DND-41 (cell line): Measurements from ENCODE around the gene BNC2.

ENCODE experiments used
- ATAC-seq: fragments of 200-7000 bp; cut with Tn5 transposase; 3 replicates; pipeline ENCODE4 v1.9.1; 2021; ENCODE audit warnings: low read depth; ENCODE audit not compliant: insufficient read depth
- DNase-seq: peaks from one replicate; pipeline ENCODE4 v3.0.0-alpha.2; 2020
- H2AFZ ChIP-seq: 2 replicates; pipeline ENCODE4 v1.6.0; 2012; ENCODE audit warnings: low read depth, low read length
- H3K27ac ChIP-seq: 2 replicates; pipeline ENCODE4 v1.5.1; 2012; ENCODE audit warnings: low read length, inconsistent platforms
- H3K27me3 ChIP-seq: fragments of 200-600 bp; sonication (generic); 2 replicates; pipeline ENCODE4 v1.6.0; 2012; ENCODE audit warnings: low read length, mild to moderate bottlenecking, inconsistent platforms; ENCODE audit not compliant: insufficient read depth, poor library complexity
- H3K36me3 ChIP-seq: 2 replicates; pipeline ENCODE4 v1.5.1; 2012; ENCODE audit warnings: low read length, inconsistent platforms; ENCODE audit not compliant: insufficient read depth
- H3K4me1 ChIP-seq: 2 replicates; pipeline ENCODE4 v1.5.1; 2012; ENCODE audit warnings: mild to moderate bottlenecking, low read length; ENCODE audit not compliant: insufficient read depth
- H3K4me2 ChIP-seq: 2 replicates; pipeline ENCODE4 v1.6.0; 2012; ENCODE audit warnings: mild to moderate bottlenecking, moderate library complexity, low read length, inconsistent platforms; ENCODE audit not compliant: insufficient read depth
- H3K4me3 ChIP-seq, 2 experiments: fragments of 200-600 bp in 1 of 2; shearing (Covaris generic) in 1 of 2; 2 replicates each; pipeline ENCODE4 v1.5.1; 2012 to 2016; ENCODE audit warnings: inconsistent platforms in 2 of 2, low read length in 2 of 2, mild to moderate bottlenecking in 2 of 2, low read depth in 1 of 2, moderate library complexity in 1 of 2
- H3K79me2 ChIP-seq: 2 replicates; pipeline ENCODE4 v1.6.0; 2012; ENCODE audit warnings: low read length, inconsistent platforms; ENCODE audit not compliant: insufficient read depth
- H3K9ac ChIP-seq: 2 replicates; pipeline ENCODE4 v1.6.0; 2012; ENCODE audit warnings: low read depth, mild to moderate bottlenecking, inconsistent platforms, low read length, moderate library complexity
- H3K9me3 ChIP-seq: 2 replicates; pipeline ENCODE4 v1.5.1; 2012; ENCODE audit warnings: low read length, moderate library complexity, mild to moderate bottlenecking, inconsistent platforms; ENCODE audit not compliant: insufficient read depth, severe bottlenecking
- H4K20me1 ChIP-seq: 2 replicates; pipeline ENCODE4 v1.6.0; 2012; ENCODE audit warnings: low read length; ENCODE audit not compliant: insufficient read depth
- CTCF ChIP-seq: IDR thresholded peaks from 2 replicates; pipeline ENCODE4 v1.5.1; 2012; ENCODE audit warnings: borderline replicate concordance, low read length, moderate library complexity, mild to moderate bottlenecking; ENCODE audit not compliant: poor library complexity, severe bottlenecking; ENCODE audit errors: extremely low read depth
- EZH2 ChIP-seq: IDR thresholded peaks from 3 replicates; pipeline ENCODE4 v1.6.1; 2012; ENCODE audit warnings: borderline replicate concordance, low read depth, mild to moderate bottlenecking, moderate library complexity, low read length, inconsistent platforms; ENCODE audit not compliant: severe bottlenecking

Gene BNC2

GRCh38 chr9:16637218-16637617 is 233.3 kb downstream of the BNC2 start:
- Histone ChIP-seq H2AFZ (no peak overlapping the region), H4K20me1 (no peaks in the 10 kb centered on the region), H3K9ac (no peak overlapping the region), H3K27me3 (no peaks in the 10 kb centered on the region), H3K79me2 (no peaks in the 10 kb centered on the region), H3K36me3 (no peaks in the 10 kb centered on the region), H3K27ac (no peak overlapping the region; the same call in 1 of the 2 replicates), H3K4me2 (no peak overlapping the region), H3K4me1 (peaks cover 18% of the 10 kb centered on the region), H3K4me3 (no peak overlapping the region), H3K9me3 (no peaks in the 10 kb centered on the region)
- TF ChIP-seq EZH2 (no peak), CTCF (no peak)
- ATAC-seq, result peak; percentile 63; the same call in 2 of the 3 replicates
- no peak for DNase-seq

GRCh38 chr9:16633794-16634193 is 236.7 kb downstream of the BNC2 start:
- Histone ChIP-seq H3K4me3 (no peak overlapping the region), H4K20me1 (no peaks in the 10 kb centered on the region), H3K27ac (no peak overlapping the region), H2AFZ (no peak overlapping the region), H3K9ac (no peak overlapping the region), H3K36me3 (no peaks in the 10 kb centered on the region), H3K4me2 (no peak overlapping the region), H3K9me3 (no peaks in the 10 kb centered on the region), H3K79me2 (no peaks in the 10 kb centered on the region), H3K27me3 (no peaks in the 10 kb centered on the region), H3K4me1 (peaks cover 25% of the 10 kb centered on the region)
- DNase-seq (no peak), ATAC-seq (no peak)
- TF ChIP-seq EZH2, result no peak
- no peak for TF ChIP-seq CTCF

DNA sequence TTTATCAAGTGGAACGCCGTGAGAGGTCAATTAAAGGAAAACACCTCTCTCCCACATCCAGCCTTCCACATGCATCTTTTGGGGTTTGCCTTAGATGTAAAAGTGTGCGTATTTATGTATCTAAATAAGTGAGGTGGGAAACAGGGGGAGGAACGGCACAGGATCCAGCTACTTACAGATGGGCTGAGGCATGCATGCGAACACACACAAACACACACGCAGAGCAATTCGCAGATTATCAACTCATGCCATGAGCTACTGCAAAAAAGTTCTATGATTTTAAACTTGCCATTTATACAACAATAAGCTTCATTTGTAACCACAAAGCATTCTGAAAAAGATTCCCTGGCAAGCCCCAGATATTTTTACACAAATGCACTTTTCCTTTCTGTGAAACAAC is 242.1 kb downstream of the BNC2 start:
- H2AFZ ChIP-seq, result peak overlapping the region; percentile 52; the same call in 1 of the 2 replicates
- H3K27ac ChIP-seq, result peak overlapping the region; percentile 63
- peaks cover 53% of the 10 kb centered on the region for H3K4me1 ChIP-seq
- H3K9ac ChIP-seq, result peak overlapping the region; percentile 19
- no peaks in the 10 kb centered on the region for H3K9me3 ChIP-seq
- DNase-seq (no peak), ATAC-seq (no peak)
- H3K36me3 ChIP-seq, result no peaks in the 10 kb centered on the region
- no peaks in the 10 kb centered on the region for H3K27me3 ChIP-seq
- H3K4me2 ChIP-seq, result peak overlapping the region; percentile 40
- H3K79me2 ChIP-seq, result no peaks in the 10 kb centered on the region
- TF ChIP-seq EZH2, result no peak
- no peak overlapping the region for H3K4me3 ChIP-seq
- H4K20me1 ChIP-seq, result no peaks in the 10 kb centered on the region

DNA sequence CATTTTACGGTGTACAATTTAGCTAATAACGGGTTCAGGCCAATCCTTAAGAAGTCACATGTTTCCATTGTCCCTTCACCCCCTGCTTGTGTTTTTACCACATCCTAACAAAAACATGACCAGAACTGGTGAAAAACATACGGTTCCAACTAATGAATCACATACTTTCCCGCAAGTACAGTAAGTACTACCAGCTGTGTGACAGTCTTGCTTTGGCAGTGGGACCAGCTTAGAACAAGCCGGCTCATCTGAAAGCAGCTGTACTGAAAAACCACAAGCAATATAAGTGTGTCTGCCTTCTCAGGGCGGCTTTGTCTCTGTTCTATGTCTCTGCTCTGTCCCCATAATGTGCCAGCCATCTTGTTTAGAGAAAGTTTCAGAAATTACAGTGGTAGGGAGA is 242.5 kb downstream of the BNC2 start:
- no peaks in the 10 kb centered on the region for H3K27me3 ChIP-seq
- no peaks in the 10 kb centered on the region for H3K36me3 ChIP-seq
- peaks cover 53% of the 10 kb centered on the region for H3K4me1 ChIP-seq
- TF ChIP-seq CTCF (no peak), EZH2 (no peak)
- H3K9ac ChIP-seq, result peak overlapping the region; percentile 19
- no peaks in the 10 kb centered on the region for H3K79me2 ChIP-seq
- peak overlapping the region; percentile 40 for H3K4me2 ChIP-seq
- peak overlapping the region; percentile 52; the same call in 1 of the 2 replicates for H2AFZ ChIP-seq
- no peaks in the 10 kb centered on the region for H3K9me3 ChIP-seq
- no peaks in the 10 kb centered on the region for H4K20me1 ChIP-seq
- H3K27ac ChIP-seq, result peak overlapping the region; percentile 63
- H3K4me3 ChIP-seq, result no peak overlapping the region
- peak; percentile 96 for ATAC-seq
- DNase-seq, result peak; percentile 64
